HL-60/S4 (cell line): ENCODE measurements around the gene SEMA4A.
"Not testable (repeated sequence)": the region's sequence is repeated elsewhere in the genome, so short reads cannot be mapped to it uniquely, and the experiment has no call there.

Source experiments
- in situ Hi-C: fragments of 300-500 bp; cut with MboI; formaldehyde crosslinking; loops from 2 replicates; pipeline ENCODE4 v1.14.3; 2022; ENCODE audit warnings: low sequenced_read_pairs

SEMA4A gene

GRCh38 chr1:156118177-156118868 lies 35.1 kb upstream of the SEMA4A start:
- in situ Hi-C loops, result no loop called here

DNA sequence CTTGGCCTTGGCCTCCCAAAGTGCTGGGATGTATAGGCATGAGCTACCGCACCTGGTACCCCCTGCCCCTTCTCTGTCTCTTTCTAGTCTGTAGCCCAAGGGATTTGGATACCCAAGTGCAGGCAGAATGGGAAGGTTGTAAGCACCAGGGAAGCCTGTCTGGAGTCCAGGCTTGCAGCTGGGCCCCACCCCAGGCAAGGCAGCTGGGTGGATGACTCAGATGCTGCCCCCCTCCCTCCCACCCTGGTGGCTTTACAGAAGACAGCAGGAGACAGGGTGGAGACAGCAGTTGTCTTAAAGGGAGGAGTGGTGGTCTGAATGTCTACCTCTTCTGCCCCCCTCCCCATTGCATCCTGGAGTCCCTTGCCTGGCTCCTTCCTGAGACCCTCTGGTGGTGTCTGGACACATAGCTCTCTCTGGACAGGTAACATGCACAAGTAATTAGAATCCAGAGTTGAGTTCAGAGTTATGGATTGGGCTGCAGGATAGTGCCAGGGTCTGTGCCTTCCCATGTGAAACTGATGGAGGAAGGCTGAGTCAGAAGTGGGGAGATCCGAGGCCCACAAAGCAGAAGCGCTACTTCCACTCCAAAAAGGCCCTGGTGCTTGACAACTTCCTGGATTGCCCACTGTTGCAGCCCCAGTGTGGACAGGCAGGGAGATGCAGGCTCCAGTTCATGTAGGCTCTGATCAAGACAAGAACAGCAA lies 33.7 kb upstream of the SEMA4A start:
- in situ Hi-C loops, result no loop called here

DNA sequence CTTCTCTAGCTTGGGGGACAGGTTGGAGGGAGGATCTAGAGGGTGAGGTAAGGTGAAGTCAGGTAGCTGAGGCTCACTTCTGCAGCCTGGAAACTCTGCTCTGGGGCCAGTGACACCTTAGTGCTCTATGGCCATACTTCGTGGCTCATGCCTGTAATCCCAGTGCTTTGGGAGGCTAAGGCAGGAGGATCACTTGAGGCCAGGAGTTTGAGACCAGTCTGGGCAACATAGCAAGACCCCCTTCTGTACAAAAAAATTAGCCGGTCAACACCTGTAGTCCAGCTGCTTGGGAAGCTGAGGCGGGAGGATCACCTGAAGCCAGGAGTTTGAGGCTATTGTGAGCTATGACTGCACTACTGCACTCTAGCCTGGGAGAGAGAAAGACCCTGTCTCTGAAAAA lies 33.1 kb upstream of the SEMA4A start:
- in situ Hi-C loops, result no loop called here

GRCh38 chr1:156121005-156121404 lies 32.4 kb upstream of the SEMA4A start:
- in situ Hi-C loops, result not testable (repeated sequence)

GRCh38 chr1:156121457-156121856 lies 31.9 kb upstream of the SEMA4A start:
- in situ Hi-C loops, result no loop called here

- in situ Hi-C loops, result no loop called here
These were observed 31.3 kb upstream of the SEMA4A start for GRCh38 chr1:156122086-156122485.

- in situ Hi-C loops, result no loop called here
These were observed 30.6 kb upstream of the SEMA4A start for GRCh38 chr1:156122519-156123355.

- in situ Hi-C loops, result no loop called here
These were observed 29.8 kb upstream of the SEMA4A start for GRCh38 chr1:156123356-156124196.

DNA sequence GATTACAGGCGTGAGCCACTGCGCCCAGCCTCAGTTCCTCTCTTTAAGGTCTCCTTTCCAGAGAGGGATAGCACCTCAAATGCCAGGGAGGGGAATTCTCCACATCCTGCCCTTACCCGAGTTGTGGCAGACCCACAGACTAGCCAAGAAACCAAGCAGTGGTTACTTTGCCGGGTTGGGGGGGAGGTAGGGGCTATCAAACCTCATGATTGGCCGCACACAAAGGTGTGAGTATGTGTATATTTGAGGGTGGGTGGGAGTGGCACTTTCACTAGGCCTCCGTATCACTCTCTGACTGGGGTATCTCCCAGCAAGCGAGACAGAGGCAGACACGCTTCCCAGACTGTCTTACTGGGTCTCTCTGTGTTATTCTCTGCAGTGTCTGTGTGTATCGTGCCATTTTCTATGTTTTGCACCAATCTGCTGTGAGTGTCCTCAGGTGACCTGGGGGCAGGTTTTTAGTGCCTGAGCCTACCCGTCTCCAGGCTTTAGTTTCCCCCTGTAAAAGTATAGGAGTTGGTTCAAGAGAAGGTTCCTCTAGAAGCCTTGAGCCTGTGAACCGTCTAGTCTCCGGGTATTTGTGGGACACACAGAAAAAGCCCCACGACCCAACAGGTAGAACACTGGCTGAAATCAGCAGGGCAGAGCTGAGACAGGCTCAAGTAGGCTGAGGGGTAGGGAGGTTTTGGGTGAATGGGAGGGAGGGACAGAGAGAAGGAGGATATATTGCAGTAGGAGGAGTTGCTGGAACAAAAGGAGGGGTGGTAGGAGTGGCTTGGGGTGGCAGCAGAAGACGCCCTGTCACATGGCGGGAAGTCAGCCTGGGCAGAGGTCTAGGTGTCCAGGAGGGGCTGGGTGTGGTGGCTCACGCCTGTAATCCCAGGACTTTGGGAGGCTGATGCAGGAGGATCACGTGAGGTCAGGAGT lies 28.6 kb upstream of the SEMA4A start:
- in situ Hi-C loops, result loop anchor here (5.0 kb wide), 1 partner anchor 33 kb away; no protein-coding TSS in a partner anchor

DNA sequence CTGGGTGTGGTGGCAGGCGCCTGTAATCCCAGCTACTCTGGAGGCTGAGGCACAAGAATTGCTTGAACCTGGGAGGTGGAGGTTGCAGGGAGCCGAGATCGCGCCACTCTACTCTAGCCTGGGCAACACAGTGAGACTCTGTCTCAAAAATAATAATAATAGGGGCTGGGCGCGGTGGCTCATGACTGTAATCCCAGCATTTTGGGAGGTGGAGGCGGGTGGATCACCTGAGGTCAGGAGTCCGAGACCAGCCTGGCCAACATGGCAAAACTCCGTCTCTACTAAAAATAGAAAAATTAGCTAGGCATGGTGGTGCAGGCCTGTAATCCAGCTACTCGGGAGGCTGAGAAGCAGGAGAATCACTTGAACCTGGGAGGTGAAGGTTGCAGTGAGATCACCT lies 27.8 kb upstream of the SEMA4A start:
- in situ Hi-C loops, result loop anchor here (5.0 kb wide), 1 partner anchor 33 kb away; no protein-coding TSS in a partner anchor

GRCh38 chr1:156126043-156126629 lies 27.2 kb upstream of the SEMA4A start:
- in situ Hi-C loops, result loop anchor here (5.0 kb wide), 1 partner anchor 34 kb away; no protein-coding TSS in a partner anchor

- in situ Hi-C loops, result loop anchor here (5.0 kb wide), 1 partner anchor 35 kb away; no protein-coding TSS in a partner anchor
These were observed 26.5 kb upstream of the SEMA4A start for GRCh38 chr1:156126630-156127534.

- in situ Hi-C loops, result loop anchor here (5.0 kb wide), 1 partner anchor 36 kb away; no protein-coding TSS in a partner anchor
These were observed 25.1 kb upstream of the SEMA4A start for GRCh38 chr1:156128308-156128653.

DNA sequence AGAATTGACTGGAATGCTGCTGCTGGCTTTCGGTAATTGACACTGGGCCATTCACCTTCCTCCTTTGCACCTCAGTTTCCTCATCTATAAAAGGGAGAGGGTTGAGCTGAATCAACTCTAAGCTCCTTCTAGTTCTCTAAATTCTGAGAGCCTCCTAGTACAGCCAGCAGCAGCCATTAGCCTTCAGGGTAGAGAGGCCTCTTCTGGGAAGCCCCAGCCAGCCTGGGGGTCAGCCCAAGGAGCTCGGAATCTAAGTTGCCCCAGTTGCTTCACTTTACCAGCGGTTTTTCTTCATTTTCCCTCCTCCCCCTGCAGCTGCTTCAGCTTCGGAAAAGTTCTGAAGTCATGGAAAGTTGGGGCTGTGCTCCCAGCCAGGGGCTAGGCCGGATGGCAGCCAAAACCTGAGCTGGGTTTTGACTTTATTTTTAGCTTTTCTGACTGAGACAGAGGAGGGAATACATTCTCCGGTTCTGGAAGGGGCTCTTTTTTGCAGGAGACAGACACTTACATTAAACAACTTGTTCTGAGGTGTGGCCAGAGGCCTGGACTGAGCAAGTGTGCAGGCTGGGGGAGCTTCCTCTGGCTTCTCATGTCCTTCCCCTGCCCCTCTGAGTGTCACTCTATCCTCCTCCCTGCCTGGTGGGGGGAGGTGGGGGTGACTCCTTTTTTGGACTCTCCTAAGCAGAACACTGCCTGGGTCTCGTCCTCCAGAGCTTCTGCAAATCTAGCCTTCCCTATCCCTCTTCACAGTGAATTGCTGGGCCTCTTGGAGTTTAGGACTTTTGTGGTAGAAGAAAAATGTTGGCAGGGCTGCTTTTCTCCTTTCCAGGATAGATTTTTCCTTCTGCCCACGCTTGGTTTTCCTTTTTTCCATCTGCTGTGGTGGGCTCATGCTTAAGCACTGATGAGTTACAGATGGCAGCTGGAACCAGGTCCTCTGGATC lies 24.5 kb upstream of the SEMA4A start:
- in situ Hi-C loops, result loop anchor here (5.0 kb wide), 1 partner anchor 37 kb away; no protein-coding TSS in a partner anchor

GRCh38 chr1:156129687-156130577 lies 23.5 kb upstream of the SEMA4A start:
- in situ Hi-C loops, result loop anchor here (5.0 kb wide), 1 partner anchor 38 kb away; no protein-coding TSS in a partner anchor

- in situ Hi-C loops, result no loop called here
These were observed 22.8 kb upstream of the SEMA4A start for GRCh38 chr1:156130578-156130942.
